HEK293T (cell line): Measurements from ENCODE around the gene AQP2.
A peak's percentile ranks its signal among the peaks of the same experiment; 100 is the strongest.

ENCODE experiments used
- CTCF ChIA-PET: fragments of 350-600 bp; formaldehyde crosslinking; extraction: SDS; loops from one replicate; lab custom pipeline; 2021; ENCODE audit warnings: antibody characterized with exemption, inconsistent platforms; lab: Yijun Ruan, JAX
- POLR2A ChIA-PET: fragments of 350-600 bp; formaldehyde crosslinking; extraction: SDS; loops from one replicate; lab custom pipeline; 2020; ENCODE audit warnings: antibody characterized with exemption, inconsistent platforms; lab: Yijun Ruan, JAX
- DNase-seq: peaks from one replicate; pipeline ENCODE4 v3.0.0; 2012; ENCODE audit warnings: mixed read lengths; ENCODE audit errors: extremely low spot score
- ARNT ChIP-seq: fragments of 450-650 bp; IDR thresholded peaks from 2 replicates; pipeline ENCODE4 v1.6.1; 2017; ENCODE audit warnings: mild to moderate bottlenecking
- BHLHE40 ChIP-seq: fragments of 450-650 bp; IDR thresholded peaks from 2 replicates; pipeline ENCODE4 v1.6.1; 2016; ENCODE audit warnings: mild to moderate bottlenecking, moderate library complexity, borderline replicate concordance
- CTBP1 ChIP-seq: fragments of 450-650 bp; IDR thresholded peaks from 2 replicates; pipeline ENCODE4 v1.6.1; 2016; ENCODE audit warnings: borderline replicate concordance
- ELF4 ChIP-seq: fragments of 450-650 bp; IDR thresholded peaks from 2 replicates; pipeline ENCODE4 v1.6.1; 2017; ENCODE audit warnings: antibody characterized with exemption
- FOXA1 ChIP-seq: fragments of 450-650 bp; IDR thresholded peaks from 2 replicates; pipeline ENCODE4 v1.6.1; 2016; ENCODE audit warnings: mild to moderate bottlenecking
- FOXK2 ChIP-seq: fragments of 450-650 bp; IDR thresholded peaks from 2 replicates; pipeline ENCODE4 v1.6.1; 2016; ENCODE audit warnings: mild to moderate bottlenecking
- FOXM1 ChIP-seq: fragments of 450-650 bp; IDR thresholded peaks from 2 replicates; pipeline ENCODE4 v1.6.1; 2017; ENCODE audit warnings: mild to moderate bottlenecking, borderline replicate concordance
- HDGF ChIP-seq: fragments of 450-650 bp; IDR thresholded peaks from 2 replicates; pipeline ENCODE4 v1.6.1; 2017; ENCODE audit warnings: antibody characterized with exemption, borderline replicate concordance
- L3MBTL2 ChIP-seq: fragments of 450-650 bp; conservative IDR thresholded peaks from 2 replicates; pipeline ENCODE4 v1.6.1; 2016; ENCODE audit warnings: mild to moderate bottlenecking
- LEF1 ChIP-seq: fragments of 450-650 bp; IDR thresholded peaks from 2 replicates; pipeline ENCODE4 v1.6.1; 2017; ENCODE audit warnings: mild to moderate bottlenecking, borderline replicate concordance
- NFRKB ChIP-seq: fragments of 450-650 bp; IDR thresholded peaks from 2 replicates; pipeline ENCODE4 v1.6.1; 2016; ENCODE audit warnings: mild to moderate bottlenecking, moderate library complexity
- SP1 ChIP-seq: fragments of 450-650 bp; IDR thresholded peaks from 2 replicates; pipeline ENCODE4 v1.6.1; 2017
- SUZ12 ChIP-seq: fragments of 450-650 bp; IDR thresholded peaks from 2 replicates; pipeline ENCODE4 v1.6.1; 2016; ENCODE audit warnings: mild to moderate bottlenecking
- TARDBP ChIP-seq: fragments of 450-650 bp; IDR thresholded peaks from 2 replicates; pipeline ENCODE4 v1.6.1; 2016
- ZNF384 ChIP-seq: fragments of 450-650 bp; IDR thresholded peaks from 2 replicates; pipeline ENCODE4 v1.6.1; 2016
- TF ChIP-seq, protein P1 (sequence below): fragments of 450-650 bp; IDR thresholded peaks from 2 replicates; pipeline ENCODE4 v1.6.1; 2016

Gene AQP2

DNA sequence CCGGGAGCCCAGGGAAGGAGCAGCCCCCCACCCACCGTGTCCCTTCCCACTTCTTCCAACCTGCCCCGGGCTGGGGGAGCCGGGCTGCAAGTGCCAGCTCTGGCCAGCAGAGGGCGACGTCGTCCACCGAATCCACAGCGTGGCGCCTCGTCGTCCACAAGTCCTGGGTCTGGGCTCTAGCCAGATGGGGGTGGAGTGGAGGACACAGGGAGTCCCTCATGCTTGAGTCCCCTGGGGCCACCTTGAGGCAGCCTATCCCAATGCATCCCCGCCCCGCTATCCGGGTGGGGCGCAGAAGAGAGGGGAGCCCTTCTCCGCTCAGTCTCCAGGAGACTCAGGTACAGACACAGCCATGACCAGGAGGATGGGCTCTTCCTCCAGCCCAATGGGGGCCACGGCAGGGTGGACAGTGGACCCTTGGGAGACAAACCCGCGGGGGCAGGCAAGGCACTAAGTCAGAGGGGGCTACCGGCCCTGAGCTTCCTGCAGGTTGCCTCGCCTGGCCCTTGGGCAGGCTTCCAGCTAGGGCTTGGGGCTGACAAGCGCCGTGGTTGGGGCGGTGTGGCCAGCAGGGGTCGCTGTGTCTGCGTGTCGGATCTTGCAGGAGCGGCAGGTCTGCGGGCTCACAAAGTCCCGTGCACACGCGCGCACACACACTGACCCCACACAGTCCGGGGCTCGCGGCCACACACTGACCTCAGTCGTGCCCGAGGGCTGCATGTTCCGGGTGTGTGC, 16.7 kb downstream of the AQP2 start:
- peak; percentile 91 for DNase-seq
- ChIA-PET CTCF (interaction anchor here (0.5 to 3.4 kb wide), 39 partner anchors 8 to 1059 kb away, joined by 3 to 32 read pairs (median 5); partner anchors contain the start of genes GPD1, SLC11A2 and SMARCD1), POLR2A (interaction anchor here (0.6 to 1.4 kb wide), 4 partner anchors 72 to 103 kb away, joined by 3 to 5 read pairs (median 4); no protein-coding TSS in a partner anchor)
- TF ChIP-seq SUZ12 (no peak), FOXA1 (no peak), TARDBP (0 out of 2 replicates have a peak, but pooled peaks have one; percentile 7), FOXM1 (no peak), ELF4 (no peak), NFRKB (no peak), L3MBTL2 (peak; percentile 64)
- TF ChIP-seq, protein P1, sequence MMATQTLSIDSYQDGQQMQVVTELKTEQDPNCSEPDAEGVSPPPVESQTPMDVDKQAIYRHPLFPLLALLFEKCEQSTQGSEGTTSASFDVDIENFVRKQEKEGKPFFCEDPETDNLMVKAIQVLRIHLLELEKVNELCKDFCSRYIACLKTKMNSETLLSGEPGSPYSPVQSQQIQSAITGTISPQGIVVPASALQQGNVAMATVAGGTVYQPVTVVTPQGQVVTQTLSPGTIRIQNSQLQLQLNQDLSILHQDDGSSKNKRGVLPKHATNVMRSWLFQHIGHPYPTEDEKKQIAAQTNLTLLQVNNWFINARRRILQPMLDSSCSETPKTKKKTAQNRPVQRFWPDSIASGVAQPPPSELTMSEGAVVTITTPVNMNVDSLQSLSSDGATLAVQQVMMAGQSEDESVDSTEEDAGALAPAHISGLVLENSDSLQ, result no peak

DNA sequence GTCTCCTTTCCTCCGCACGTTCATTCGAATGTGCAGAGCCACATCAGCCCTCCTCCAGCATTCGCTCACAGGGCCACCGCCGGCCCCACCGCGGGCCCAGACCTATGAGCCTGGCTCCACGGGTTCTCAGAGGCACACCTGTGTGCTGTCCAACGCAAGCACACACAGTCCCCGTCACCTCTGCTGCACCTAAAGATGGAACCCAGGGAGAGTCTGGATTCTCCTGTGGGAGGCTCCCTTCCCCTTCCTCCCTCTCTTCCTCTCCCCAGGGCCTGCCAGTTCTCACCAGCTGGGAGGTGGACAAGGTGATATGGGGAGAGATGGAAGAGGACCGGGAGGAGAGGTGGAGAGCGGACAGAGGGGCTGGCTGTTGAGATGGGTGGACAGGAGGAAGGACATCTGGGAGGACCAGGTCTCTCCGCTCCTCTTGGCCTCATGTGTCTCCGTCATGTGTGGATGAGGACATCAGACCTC, 17.3 kb downstream of the AQP2 start:
- TF ChIP-seq HDGF, result no peak
- TF ChIP-seq SP1, result no peak
- TF ChIP-seq, protein P1, result no peak
- TF ChIP-seq ZNF384, result no peak
- TF ChIP-seq SUZ12, result no peak
- no peak for TF ChIP-seq ELF4
- no peak for DNase-seq
- ChIA-PET CTCF (interaction anchor here (0.6 to 3.4 kb wide), 29 partner anchors 9 to 1059 kb away, joined by 3 to 32 read pairs (median 6); partner anchors contain the start of genes GPD1 and SLC11A2), POLR2A (interaction anchor here (1.4 kb wide), 1 partner anchor 71 kb away, joined by 5 read pairs; no protein-coding TSS in a partner anchor)

DNA sequence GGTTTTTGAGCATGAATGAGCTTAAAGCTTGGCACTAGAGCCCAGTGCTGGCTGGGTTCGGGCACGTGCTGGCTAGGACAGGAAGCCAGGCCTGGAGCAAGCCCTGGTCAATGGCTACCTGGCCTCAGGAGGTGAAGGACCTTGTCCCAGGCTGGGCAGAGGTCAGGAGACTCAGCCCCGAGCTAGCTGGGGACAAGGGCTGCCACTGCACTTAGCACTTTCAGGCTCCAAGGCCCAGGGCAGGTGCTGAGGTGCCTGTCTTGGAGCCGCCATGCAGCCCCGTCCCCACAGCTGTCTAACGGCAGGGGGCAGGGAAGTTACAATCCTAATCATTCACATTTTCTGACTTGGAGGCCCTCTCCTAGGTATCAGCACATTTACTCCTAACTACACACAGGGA, 17.9 kb downstream of the AQP2 start:
- TF ChIP-seq FOXM1 (no peak), SP1 (no peak), ELF4 (no peak), ZNF384 (no peak)
- CTCF ChIA-PET, result interaction anchor here (0.6 to 3.1 kb wide), 7 partner anchors 13 to 208 kb away, joined by 3 to 32 read pairs (median 4); no protein-coding TSS in a partner anchor
- no peak for DNase-seq
- POLR2A ChIA-PET, result no interaction called here

DNA sequence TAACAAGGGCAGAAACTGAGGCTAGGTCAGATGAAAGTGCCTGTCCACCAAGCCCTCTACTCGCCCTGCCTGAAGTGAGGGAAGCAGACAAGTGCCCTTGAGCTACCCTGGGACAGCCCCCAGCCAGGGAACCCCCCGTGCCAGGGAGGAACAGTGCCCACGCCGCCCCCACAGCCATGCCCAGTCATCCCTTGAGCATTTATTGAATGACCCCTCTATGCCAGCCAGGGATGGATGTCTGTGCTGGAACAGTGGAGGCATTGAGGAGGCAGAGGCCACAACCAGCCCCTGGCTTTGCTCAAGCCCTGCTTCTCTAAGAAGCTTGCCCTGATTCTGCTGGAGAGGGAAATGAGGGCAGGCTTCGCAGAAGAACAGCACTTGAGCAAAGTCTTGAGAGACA, 18.5 kb downstream of the AQP2 start:
- no peak for DNase-seq
- CTCF ChIA-PET, result interaction anchor here (0.6 to 3.1 kb wide), 5 partner anchors 12 to 194 kb away, joined by 3 to 32 read pairs (median 4); no protein-coding TSS in a partner anchor
- TF ChIP-seq CTBP1, result no peak
- no peak for TF ChIP-seq NFRKB
- no peak for TF ChIP-seq L3MBTL2
- no peak for TF ChIP-seq ZNF384
- TF ChIP-seq ARNT, result no peak
- TF ChIP-seq TARDBP, result no peak
- TF ChIP-seq BHLHE40, result no peak
- TF ChIP-seq SP1, result no peak
- no peak for TF ChIP-seq HDGF
- no peak for TF ChIP-seq SUZ12
- no peak for TF ChIP-seq FOXM1
- TF ChIP-seq LEF1, result no peak
- no peak for TF ChIP-seq FOXA1
- no peak for TF ChIP-seq ELF4
- POLR2A ChIA-PET, result no interaction called here

DNA sequence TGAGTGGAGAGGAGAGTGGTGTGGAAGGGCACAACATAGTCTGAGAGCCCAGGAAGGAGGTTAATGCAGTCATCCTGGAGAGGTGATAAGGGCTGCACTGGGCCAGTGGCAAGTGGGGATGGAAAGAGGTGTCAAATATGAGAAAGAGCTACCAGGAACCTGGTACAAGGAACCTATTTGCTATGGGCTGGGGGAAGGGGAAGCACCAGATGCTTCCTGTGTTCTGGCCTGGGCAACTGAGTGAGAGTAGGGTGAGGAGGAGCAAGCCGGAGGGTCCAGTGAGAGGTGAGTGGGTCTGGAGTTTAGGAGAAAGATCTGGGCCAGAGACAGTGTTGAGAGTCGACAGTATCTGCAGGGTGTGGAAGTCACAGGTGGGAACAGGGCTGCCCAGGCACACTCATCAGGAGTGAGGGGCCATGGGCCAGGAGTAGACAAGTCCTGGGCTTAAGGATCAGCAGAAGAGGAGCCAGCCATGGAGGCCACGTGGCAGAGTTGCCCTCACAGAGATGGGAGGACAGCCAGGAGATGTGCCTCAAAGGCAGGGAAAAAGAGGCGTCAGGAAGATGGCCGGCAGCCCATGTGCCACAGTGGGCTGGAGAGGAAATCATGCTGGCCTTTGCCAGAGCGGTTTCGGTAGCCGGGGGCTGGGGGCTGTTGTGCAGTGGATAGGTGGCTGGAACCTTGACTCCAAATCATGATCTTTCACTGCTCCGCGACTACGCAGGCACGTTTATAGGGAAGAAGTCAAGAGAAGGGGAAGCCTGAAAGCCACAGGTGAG, 19.3 kb downstream of the AQP2 start:
- no peak for TF ChIP-seq LEF1
- TF ChIP-seq L3MBTL2, result no peak
- no peak for TF ChIP-seq SP1
- no peak for TF ChIP-seq NFRKB
- TF ChIP-seq CTBP1, result no peak
- no peak for TF ChIP-seq ZNF384
- TF ChIP-seq, protein P1, result no peak
- TF ChIP-seq FOXA1, result no peak
- TF ChIP-seq HDGF, result no peak
- no peak for TF ChIP-seq SUZ12
- no peak for TF ChIP-seq FOXM1
- TF ChIP-seq FOXK2, result no peak
- no peak for TF ChIP-seq ELF4
- no peak for TF ChIP-seq TARDBP
- no peak for TF ChIP-seq ARNT
- no peak for TF ChIP-seq BHLHE40
- ChIA-PET CTCF (interaction anchor here (0.6 to 1.1 kb wide), 2 partner anchors 100 to 129 kb away, joined by 3 to 4 read pairs; no protein-coding TSS in a partner anchor), POLR2A (no interaction called here)
- no peak for DNase-seq
